ENCODE data around the gene GTF2H1.
A peak's percentile ranks its signal among the peaks of the same experiment; 100 is the strongest.
"Not testable (repeated sequence)": the region's sequence is repeated elsewhere in the genome, so short reads cannot be mapped to it uniquely, and the experiment has no call there.

Gene GTF2H1

DNA sequence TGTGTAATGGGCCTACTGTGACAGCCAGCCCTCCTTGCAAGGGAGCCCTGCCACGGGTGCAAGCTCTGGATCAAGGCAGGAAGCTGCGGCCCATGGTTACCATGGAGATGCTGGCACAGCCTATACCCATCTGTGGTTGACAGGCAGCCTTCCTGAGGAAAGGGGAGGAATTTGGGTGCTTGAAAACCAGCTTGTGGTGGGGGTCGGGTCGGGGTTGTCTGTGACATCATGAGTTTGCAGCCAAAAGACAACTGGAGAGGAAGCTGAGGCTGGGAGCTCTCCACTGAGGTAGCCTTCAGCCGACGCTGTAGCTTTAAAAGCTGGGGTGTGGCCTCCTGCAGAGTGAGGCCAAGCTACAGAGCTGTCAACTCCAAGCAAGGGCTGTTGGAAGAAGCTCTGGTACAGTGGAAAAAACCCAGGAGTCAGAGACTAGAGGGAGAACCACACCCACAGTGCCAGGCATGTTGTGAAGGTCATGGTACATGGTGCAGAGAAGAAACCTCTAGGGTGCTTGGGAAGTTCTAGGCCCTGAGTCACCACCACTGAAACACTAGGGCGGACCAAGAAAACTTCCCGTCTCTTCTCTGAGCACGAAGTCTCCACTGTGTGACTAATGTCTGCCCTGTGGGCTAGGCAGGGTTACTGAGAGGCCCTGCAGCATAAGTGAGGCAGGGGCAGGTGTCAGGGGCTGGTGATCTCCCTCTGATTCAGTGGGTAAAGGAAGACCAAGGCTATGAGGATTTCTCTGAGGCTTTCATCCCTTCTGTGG lies 61.2 kb downstream of the GTF2H1 start:
- peak; percentile 91 for DNase-seq

DNA sequence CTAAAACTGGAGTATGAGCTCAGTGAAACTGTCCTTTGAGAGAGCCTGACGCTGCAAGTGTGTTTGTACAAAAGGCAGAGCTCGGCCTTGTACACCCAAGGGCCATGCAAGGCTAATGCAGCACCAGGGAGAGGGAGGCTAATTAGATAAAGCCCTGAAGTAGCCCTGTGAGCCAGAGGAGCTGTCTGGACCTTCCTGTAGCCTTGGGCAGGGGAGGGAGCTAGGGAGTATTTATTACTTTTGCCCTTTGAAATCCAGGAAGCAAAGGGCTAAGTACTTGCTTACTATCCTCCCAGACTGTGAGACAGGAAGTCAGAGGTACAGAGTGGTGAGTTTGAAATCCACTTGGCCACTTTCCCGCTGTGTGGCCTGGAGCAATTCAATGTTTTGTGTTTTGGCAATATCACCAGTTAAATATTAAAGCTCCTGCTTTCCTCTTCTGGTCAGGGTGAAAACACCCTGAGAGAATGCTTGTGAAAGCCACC lies 61.8 kb downstream of the GTF2H1 start:
- peak; percentile 83 for DNase-seq

DNA sequence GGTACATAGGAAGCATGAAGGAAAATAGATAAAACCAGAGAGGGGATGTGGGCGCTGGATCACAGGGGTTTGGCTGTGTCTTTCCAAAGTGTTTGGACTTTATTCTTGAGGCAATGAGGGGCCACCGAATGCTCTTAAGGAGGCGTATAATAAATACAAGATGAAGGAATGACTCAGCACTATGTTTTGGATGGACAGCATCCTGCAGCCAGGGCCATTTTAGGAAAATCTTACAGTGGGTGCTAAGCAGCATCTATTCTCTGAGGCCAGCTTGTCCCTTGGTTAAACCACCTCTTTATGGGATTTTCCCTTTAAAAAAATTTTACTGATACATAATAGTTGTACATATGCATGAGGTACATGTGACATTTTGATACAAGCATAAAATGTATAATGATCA lies 67.7 kb downstream of the GTF2H1 start:
- DNase-seq: no peak

DNA sequence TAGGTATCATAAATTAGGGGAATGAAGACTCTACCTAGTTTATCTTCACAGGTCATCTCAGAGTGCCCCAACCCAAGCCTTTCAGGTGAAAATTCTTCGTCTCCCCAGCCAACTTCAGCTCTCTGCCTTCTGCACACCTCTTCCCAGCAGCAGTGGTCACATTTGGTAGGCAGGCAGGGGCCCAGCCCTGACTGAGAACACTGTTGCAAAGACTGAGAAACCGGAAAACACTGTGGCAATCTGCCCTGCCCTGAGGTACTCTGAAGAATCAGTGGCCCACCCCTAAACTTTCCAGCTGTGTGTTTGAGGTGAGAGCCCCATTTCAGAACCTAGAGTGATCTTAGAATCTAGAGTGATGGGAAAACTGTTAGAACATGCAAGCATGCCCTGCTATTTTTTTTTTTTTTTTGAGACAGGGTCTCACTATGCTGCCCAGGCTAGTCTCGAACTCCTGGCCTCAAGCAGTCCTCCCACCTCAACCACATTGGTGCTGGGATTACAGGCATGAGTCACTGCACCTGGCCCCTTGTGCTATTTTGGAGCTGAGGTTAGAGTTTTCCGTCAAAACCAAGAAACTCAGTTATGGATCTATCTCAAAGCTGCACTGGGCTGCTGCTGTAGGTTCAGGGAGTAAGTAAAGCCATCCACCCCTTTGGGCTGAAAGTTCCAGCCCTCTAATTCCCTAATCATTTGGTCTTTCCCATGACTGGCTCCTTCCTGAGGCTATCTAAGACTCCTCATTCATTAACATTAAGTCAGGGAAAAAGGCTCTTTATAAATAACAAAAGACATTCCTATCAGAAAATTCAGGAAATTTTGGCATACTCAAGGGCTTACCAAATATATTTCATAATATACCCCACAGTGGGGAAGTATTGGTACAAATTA lies 70.3 kb downstream of the GTF2H1 start:
- no peak for DNase-seq

DNA sequence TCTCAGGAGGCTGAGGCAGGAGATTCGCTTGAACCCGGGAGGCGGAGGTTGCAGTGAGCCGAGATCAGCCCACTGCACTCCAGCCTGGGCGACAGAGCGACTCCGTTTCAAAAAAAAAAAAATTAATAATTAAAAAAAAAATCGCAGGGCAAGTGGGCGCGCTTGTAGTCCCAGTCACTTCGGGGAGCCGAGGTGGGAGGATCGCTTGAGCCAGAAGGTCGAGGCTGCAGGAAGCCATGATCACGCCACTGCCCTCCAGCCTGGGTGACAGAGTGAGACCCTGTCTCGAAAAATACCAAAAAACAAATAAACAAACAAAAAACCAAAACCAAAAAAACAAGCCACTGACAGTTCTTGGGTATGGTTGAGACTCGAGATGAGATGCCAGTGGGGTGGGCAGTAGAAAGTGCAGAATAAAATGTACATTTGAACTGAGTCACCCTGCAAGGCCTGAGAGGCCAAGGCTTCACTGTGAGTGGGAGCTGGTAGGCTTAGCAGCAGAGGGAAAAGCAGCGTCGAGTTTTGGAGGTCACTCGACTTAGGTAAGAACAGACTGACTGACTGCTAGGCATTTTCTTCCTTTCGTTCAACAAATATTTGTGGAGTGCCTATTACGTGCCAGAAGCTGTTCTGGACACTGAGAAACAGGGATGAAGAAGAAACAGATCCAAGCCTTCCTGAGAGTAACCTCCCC lies 71.4 kb downstream of the GTF2H1 start:
- no peak for DNase-seq

DNA sequence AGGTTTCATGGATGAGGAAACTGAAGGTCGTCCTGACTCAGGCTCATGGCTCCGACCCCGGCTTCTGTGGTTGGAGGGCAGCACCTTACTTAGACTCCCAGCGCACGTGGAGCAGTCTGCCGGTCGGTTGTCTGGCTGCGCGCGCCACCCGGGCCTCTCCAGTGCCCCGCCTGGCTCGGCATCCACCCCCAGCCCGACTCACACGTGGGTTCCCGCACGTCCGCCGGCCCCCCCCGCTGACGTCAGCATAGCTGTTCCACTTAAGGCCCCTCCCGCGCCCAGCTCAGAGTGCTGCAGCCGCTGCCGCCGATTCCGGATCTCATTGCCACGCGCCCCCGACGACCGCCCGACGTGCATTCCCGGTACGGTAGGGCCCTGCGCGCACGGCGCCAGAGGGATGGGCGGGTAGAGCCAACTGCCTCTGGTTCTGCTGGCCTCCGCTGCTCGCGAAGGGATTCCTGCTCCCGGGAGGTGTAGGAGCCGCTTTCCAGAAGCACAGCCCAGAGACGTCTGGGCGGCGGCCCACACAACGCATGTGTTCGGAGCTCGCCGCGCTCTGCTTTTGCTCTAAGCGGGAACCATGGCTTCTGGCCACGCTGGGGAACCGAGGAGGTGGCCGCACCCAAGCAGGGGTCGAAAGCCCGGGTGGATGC lies 72.0 kb downstream of the GTF2H1 start, which contains the start of gene LDHA:
TSS of gene LDHA (plus strand) at position 289 of the 653 bp plus-strand sequence. CDS start 2,280 bp downstream, outside the sequence.
- DNase-seq: peak; percentile 97

DNA sequence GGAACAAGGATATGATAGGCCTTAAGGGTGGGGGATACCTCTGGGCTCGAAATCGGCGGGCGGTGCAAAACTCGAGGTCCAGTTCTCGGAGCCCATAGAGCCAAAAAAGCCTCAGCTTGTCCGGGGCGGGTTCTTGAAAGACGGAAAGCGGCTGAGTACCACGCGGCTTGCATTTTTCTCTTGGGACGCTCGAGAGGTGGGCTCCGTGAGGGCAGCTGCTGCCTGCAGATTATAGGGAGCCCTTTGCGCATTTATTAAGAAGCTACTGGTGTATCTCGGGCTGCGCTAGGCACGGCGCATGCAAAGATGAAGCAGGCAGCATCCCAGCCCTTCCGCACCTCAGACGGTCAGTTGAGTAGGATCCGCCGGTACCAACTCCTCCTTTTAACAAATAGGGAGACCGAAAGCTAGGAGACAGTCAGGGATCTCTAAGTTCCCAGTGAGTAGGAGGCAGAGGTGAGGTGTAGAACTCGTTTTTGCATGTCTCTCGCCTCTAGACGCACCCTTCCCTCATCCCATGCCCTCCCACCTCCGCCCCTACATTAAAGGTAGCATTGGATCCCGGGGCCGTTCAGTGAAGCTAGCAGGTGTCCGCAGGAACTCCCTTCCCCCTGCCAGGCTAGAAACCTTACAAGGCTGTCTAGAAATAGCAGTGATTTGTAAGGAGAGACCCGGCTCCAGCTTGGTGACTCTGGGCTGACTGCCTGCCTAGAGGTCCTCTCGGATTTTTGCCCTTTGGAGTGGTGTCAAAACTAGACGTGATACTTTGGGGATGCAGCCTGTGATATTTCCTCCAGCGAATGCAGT lies 72.8 kb downstream of the GTF2H1 start:
- no peak for DNase-seq

DNA sequence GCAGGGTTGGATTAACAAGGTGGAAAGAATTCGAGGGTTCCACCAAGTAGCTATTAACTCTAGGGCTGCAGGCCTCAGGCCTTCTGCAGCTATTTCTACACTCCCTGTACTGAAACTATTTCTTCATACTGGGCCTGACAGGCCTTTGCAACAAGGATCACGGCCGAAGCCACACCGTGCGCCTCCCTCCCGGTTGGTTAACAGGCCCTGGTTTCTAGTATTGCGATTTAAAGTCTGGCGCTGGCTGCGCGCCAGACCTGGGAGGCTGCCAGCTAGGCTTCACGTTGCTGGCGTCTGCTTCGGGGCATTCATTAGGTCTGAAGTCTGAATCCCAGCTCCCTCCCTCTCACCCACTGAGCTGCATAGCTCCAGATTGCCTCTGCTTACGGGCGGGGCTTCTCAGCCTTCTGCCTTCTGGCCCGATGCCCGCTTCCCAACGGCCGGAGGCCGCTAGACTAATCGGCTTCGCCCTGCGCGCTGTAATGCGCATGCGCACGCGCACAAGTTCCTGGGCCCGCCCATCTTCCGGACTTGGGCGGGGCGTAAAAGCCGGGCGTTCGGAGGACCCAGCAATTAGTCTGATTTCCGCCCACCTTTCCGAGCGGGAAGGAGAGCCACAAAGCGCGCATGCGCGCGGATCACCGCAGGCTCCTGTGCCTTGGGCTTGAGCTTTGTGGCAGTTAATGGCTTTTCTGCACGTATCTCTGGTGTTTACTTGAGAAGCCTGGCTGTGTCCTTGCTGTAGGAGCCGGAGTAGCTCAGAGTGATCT lies 73.6 kb downstream of the GTF2H1 start:
- peak; percentile 99 for DNase-seq

DNA sequence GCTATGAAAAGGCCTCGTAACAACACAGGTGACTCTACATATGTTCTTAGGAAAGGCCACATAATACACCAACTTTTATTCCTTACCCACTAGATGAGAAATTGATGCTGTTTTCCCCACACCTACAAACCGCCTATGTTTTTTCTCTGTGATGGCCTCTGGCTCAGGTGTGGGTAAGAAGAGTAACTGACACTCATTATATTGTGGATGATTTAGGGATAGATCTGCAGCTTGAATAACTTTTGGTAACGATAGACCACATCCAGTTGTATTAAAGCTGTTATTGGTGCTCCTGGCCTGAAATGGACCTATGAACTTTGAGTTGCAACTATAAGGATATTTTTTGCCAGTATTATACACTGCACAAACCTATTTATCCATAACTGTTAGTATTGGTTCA lies 75.6 kb downstream of the GTF2H1 start:
- DNase-seq: no peak

DNA sequence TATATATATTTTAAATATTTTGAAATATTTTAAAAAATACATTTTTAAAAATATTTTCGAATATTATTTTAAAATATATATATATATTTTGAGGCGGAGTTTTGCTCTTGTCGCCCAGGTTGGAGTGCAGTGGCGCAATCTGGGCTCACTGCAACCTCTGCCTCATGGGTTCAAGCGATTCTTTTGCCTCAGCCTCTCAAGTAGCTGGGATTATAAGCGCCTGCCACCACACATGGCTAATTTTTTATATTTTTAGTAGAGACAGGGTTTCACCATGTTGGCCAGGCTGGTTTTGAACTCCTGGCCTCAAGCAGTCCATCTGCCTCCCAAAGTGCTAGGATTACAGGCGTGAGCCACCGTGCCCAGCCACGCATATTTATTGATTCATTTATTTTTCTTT lies 78.7 kb downstream of the GTF2H1 start:
- DNase-seq: not testable (repeated sequence)

DNA sequence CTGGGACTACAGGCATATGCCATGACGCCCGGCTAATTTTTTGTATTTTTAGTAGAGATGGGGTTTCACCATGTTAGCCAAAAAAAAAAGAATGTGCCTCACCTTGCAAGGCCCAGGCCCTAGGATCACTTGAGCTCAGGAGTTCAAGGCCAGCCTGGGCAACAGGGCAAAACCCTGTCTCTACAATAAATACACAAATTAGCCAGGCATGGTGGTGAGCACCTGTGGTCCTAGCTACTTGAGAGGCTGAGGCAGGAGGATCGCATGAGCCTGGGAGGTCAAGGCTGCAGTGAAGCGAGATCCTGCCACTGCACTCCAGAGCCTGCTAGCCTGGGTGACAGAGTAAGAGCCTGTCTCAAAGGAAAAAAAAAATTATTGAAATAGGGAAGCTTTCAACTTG lies 81.7 kb downstream of the GTF2H1 start:
- DNase-seq: no peak

DNA sequence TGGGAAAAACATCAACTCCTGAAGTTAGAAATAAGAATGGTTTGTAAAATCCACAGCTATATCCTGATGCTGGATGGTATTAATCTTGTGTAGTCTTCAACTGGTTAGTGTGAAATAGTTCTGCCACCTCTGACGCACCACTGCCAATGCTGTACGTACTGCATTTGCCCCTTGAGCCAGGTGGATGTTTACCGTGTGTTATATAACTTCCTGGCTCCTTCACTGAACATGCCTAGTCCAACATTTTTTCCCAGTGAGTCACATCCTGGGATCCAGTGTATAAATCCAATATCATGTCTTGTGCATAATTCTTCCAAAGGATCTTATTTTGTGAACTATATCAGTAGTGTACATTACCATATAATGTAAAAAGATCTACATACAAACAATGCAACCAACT lies 85.0 kb downstream of the GTF2H1 start:
- peak; percentile 49 for DNase-seq

DNA sequence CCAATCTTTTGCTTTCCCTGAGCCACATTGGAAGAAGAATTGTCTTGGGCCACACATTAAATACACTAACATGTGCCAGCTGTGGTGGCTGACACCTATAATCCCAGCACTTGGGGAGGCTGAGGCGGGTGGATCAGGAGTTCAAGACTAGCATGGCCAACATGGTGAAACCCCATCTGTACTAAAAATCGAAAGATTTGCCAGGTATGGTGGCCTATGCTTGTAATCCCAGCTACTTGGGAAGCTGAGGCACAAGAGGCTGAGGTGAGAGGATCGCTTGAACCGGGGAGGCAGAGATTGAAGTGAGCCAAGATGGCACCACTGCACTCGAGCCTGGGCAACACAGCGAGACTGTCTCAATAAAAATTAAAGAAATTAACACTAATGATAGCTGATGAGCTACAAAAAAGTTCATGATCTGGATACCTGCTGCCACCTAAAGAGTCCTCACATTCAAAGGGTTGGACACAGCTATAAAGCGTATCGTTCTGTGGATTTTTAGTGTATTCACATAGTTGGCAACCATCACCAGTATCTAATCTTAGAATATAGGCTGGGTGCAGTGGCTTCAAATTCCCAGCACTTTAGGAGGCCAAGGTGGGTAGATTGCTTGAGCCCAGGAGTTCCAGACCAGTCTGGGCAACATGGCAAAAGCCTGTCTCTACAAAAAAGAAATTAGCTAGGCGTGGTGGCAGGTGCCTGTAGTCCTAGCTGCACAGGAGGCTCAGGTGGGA lies 86.4 kb downstream of the GTF2H1 start:
- DNase-seq: no peak

DNA sequence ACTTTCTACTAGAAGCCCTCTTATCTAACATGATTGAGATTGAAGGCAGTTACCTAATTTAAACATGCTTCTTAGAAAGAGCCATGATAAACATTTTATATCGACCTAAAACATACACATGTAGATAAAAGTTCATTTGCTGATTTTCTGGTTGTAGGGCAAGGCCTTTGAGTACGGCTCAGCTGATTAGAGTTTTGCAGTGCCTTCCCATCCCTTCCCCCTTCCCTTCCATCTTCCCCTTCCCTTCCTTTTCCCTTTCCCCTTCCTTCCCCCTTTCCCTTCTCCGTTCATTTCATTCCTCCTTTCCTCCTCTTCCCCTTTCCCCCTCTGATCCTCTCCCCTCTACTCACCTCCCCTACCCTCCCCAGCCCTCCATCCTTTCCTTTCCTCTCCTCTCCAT lies 94.1 kb downstream of the GTF2H1 start:
- DNase-seq: no peak
